Measurements from ENCODE around the gene ROBO2.

ROBO2 gene

GRCh38 chr3:77530870-77531269, 491.0 kb downstream of the ROBO2 start:
- no peak overlapping the region for H3K27ac ChIP-seq

GRCh38 chr3:77535116-77535515, 495.2 kb downstream of the ROBO2 start:
- DNase-seq (ENCODE audit: low read depth, low spot score), result no peak
- no peak overlapping the region for H3K27ac ChIP-seq

More at GRCh38 chr3:77530870-77531269, 491.0 kb downstream of the ROBO2 start:
- DNase-seq (ENCODE audit: low read depth, low spot score), result no peak

GRCh38 chr3:77536038-77536775, 496.3 kb downstream of the ROBO2 start:
- no peak for DNase-seq (ENCODE audit: low read depth, low spot score)
- H3K27ac ChIP-seq, result no peak overlapping the region

- no peak for DNase-seq (ENCODE audit: low read depth, low spot score)
- H3K27ac ChIP-seq, result no peak overlapping the region
These were observed 499.1 kb downstream of the ROBO2 start for GRCh38 chr3:77539014-77539413.

- DNase-seq (ENCODE audit: low read depth, low spot score), result no peak
- no peak overlapping the region for H3K27ac ChIP-seq
These were observed 499.8 kb downstream of the ROBO2 start for GRCh38 chr3:77539677-77540076.

GRCh38 chr3:77541203-77541922, 501.5 kb downstream of the ROBO2 start:
- DNase-seq (ENCODE audit: low read depth, low spot score), result no peak
- H3K27ac ChIP-seq, result no peak overlapping the region

GRCh38 chr3:77546246-77546645, 506.3 kb downstream of the ROBO2 start:
- H3K27ac ChIP-seq, result no peak overlapping the region
- DNase-seq (ENCODE audit: low read depth, low spot score), result no peak

GRCh38 chr3:77549034-77549433, 509.1 kb downstream of the ROBO2 start:
- H3K27ac ChIP-seq, result no peak overlapping the region
- DNase-seq (ENCODE audit: low read depth, low spot score), result no peak

GRCh38 chr3:77553240-77553639, 513.3 kb downstream of the ROBO2 start:
- H3K27ac ChIP-seq, result no peak overlapping the region
- no peak for DNase-seq (ENCODE audit: low read depth, low spot score)

GRCh38 chr3:77562089-77562488, 522.2 kb downstream of the ROBO2 start:
- no peak for DNase-seq (ENCODE audit: low read depth, low spot score)
- no peak overlapping the region for H3K27ac ChIP-seq

- no peak for DNase-seq (ENCODE audit: low read depth, low spot score)
- H3K27ac ChIP-seq, result no peak overlapping the region
These were observed 523.1 kb downstream of the ROBO2 start for GRCh38 chr3:77563012-77563411.

GRCh38 chr3:77566055-77566454, 526.2 kb downstream of the ROBO2 start:
- H3K27ac ChIP-seq, result no peak overlapping the region
- DNase-seq (ENCODE audit: low read depth, low spot score), result no peak

- H3K27ac ChIP-seq, result no peak overlapping the region
- DNase-seq (ENCODE audit: low read depth, low spot score), result no peak
These were observed 532.2 kb downstream of the ROBO2 start for GRCh38 chr3:77571971-77572715.

- H3K27ac ChIP-seq, result no peak overlapping the region
These were observed 537.4 kb downstream of the ROBO2 start for GRCh38 chr3:77577264-77577663.

GRCh38 chr3:77586216-77586615, 546.3 kb downstream of the ROBO2 start:
- DNase-seq (ENCODE audit: low read depth, low spot score), result no peak
- no peak overlapping the region for H3K27ac ChIP-seq

More at GRCh38 chr3:77577264-77577663, 537.4 kb downstream of the ROBO2 start:
- DNase-seq (ENCODE audit: low read depth, low spot score), result no peak

GRCh38 chr3:77588863-77589262, 549.0 kb downstream of the ROBO2 start:
- H3K27ac ChIP-seq, result no peak overlapping the region
- no peak for DNase-seq (ENCODE audit: low read depth, low spot score)

- DNase-seq (ENCODE audit: low read depth, low spot score), result no peak
- no peak overlapping the region for H3K27ac ChIP-seq
These were observed 550.3 kb downstream of the ROBO2 start for GRCh38 chr3:77590191-77590590.

GRCh38 chr3:77595371-77595870, 555.5 kb downstream of the ROBO2 start:
- no peak overlapping the region for H3K27ac ChIP-seq
- DNase-seq (ENCODE audit: low read depth, low spot score), result no peak

GRCh38 chr3:77599948-77600347, 560.0 kb downstream of the ROBO2 start:
- H3K27ac ChIP-seq, result no peak overlapping the region
- DNase-seq (ENCODE audit: low read depth, low spot score), result no peak

GRCh38 chr3:77601823-77602415, 562.0 kb downstream of the ROBO2 start:
- DNase-seq (ENCODE audit: low read depth, low spot score), result no peak
- H3K27ac ChIP-seq, result no peak overlapping the region
